ENCODE data around the gene PLA2G7.

PLA2G7 gene

GRCh38 chr6:46687619-46688097 lies 47.5 kb downstream of the PLA2G7 start, which contains the start of gene TDRD6:
Gene TDRD6 (plus strand): TSS chr6:46687885. CDS start chr6:46688129, 244 bp downstream.
- no peak for DNase-seq

DNA sequence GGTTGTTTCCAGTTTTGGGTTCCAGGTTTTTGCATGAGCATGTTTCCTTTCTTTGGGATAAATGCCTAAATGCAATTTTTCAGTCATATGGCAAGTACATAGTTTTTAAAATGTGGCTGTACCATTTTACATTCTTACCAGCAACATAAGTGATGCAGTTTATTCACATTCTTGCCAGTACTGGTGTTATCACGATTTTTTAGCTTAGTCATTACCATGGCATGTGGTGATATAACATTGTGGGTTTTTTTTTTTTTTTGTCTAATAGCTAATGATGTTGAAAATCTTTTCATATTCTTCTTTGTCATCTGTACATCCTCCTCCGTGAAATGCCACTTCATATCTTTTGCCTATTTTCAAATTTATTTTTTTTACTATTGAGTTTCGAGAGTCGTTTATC lies 50.4 kb downstream of the PLA2G7 start:
- no peak for DNase-seq

GRCh38 chr6:46677314-46677654 lies 57.9 kb downstream of the PLA2G7 start:
- DNase-seq, result no peak

- DNase-seq, result no peak
Measured at GRCh38 chr6:46676604-46677313, 58.4 kb downstream of the PLA2G7 start.

DNA sequence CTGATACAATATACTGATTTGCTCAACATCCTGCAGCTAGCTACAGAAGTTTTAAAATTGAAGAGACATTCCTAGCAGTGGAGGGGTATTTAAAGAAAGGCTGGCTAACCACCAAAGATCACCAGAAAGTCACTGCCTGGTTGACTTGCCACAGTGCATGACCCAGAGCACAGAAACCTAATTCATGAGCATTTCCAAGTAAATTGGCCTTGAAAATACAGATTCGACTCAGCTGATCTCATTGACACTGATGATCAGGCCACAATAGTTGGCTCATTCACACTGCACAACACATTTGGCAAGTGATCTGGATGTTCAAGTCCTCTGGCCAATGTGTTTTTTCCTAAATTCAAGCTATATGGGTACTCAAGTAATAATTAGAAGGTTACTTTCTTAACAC lies 60.8 kb downstream of the PLA2G7 start:
- no peak for DNase-seq

- no peak for DNase-seq
Measured at GRCh38 chr6:46667377-46667776, 67.8 kb downstream of the PLA2G7 start.

DNA sequence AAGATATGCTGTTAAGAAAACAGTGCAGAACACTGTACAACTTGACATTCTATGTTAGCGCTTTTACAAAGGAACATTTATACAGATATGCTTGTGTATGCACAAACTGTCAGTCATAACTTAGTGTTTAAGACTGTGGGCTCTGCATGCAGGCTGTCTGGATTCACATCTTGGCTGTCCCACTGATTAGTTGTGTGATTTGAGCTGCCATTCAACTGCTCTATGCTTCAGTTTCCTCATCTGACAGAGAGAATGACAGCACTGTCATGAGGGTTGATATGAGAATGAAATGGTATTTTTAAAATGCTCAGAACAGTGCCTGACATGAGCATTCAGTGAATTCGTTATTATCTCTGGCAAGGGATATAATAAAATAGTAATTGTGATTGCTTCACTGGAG lies 73.7 kb downstream of the PLA2G7 start:
- DNase-seq, result no peak

DNA sequence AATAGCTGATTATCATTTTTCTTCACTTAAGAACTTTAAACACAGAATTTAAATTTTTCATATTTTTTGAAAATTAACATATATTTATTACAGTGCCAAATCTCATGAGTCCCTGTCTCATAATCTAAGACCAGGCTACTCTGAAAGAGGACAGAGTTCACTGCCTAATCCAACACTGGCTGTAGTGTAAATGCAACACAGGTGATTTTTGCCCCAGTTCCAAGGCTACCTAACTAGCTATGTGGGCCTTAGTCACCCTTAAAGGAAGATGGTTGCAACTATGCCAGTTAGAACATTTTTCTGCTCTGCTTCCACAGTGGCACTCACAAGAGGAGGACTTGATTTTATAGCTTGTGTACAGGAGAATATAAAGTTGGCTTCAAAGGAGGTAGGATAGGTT lies 77.5 kb downstream of the PLA2G7 start:
- no peak for DNase-seq

- DNase-seq, result no peak
Measured at GRCh38 chr6:46655803-46656202, 79.4 kb downstream of the PLA2G7 start.
